Measurements from ENCODE around the gene LY6G5B. TPM values are rescaled to one million over a fixed set of nuclear protein-coding genes. Genes with fewer than 3 reads are reported as not detected.
A peak's percentile ranks its signal among the peaks of the same experiment; 100 is the strongest.

LY6G5B gene
- total and polyA plus RNA-seq, 2 of the 4 experiments (the other 2 are of a cell fraction): 2.2 to 13.6 TPM

- peak overlapping the region; percentile 57 for H3K23ac ChIP-seq (ENCODE audit: low read depth, low read length)
- peaks cover 15% of the 10 kb centered on the region for H3K36me3 ChIP-seq (ENCODE audit: control insufficient read depth, insufficient read depth, low read length)
- in situ Hi-C loops (cut with MboI; ENCODE audit: low sequenced_read_pairs) (no loop called here), intact Hi-C loops (cut with micrococcal nuclease) (loop anchor here (5.0 kb wide), 1 partner anchor 172 kb away; no protein-coding TSS in a partner anchor), dilution Hi-C loops (cut with HindIII; ENCODE audit: low sequenced_read_pairs, unreplicated experiment) (no loop called here)
- no peak; the same call in 1 of the 2 replicates for ATAC-seq (ENCODE audit: low read depth)
- H3K27ac ChIP-seq (ENCODE audit: insufficient read depth, low read length): peak overlapping the region; percentile 93
- peak overlapping the region; percentile 18; the same call in 1 of the 2 replicates for H2BK120ac ChIP-seq (ENCODE audit: low read depth, low read length)
- ChIA-PET CTCF (no interaction called here), POLR2A (ENCODE audit: unreplicated experiment) (interaction anchor here (1.0 to 1.1 kb wide), 2 partner anchors 43 to 161 kb away, joined by 3 read pairs; partner anchors contain the start of gene ABHD16A)
- peak overlapping the region; percentile 89 for H2AK5ac ChIP-seq (ENCODE audit: low read depth, low read length)
- H3K56ac ChIP-seq (ENCODE audit: extremely low read depth, insufficient read depth, low read length): peak overlapping the region; percentile 90
- H2BK15ac ChIP-seq (ENCODE audit: low read depth, low read length): no peak overlapping the region
- peak overlapping the region; percentile 57 for H4K5ac ChIP-seq (ENCODE audit: low read depth, low read length)
- TF ChIP-seq MAFK (IDR thresholded peaks at IDR 0.05; ENCODE audit: low read depth, low read length) (no peak), CEBPB (IDR thresholded peaks at IDR 0.05; ENCODE audit: low read depth, low read length) (no peak)
- H3K4me2 ChIP-seq (ENCODE audit: low read depth, low read length): peak overlapping the region; percentile 87
- no peaks in the 10 kb centered on the region for H3K27me3 ChIP-seq (ENCODE audit: control insufficient read depth, insufficient read depth, low read length)
- DNase-seq: peak; percentile 23
- H3K4ac ChIP-seq (ENCODE audit: low read depth, low read length): peak overlapping the region; percentile 88
- peaks cover 21% of the 10 kb centered on the region for H3K4me1 ChIP-seq (ENCODE audit: control insufficient read depth, insufficient read depth, low read length)
- TSS peak; percentile 43 for BruUV-seq (replicated peaks)
- peaks cover 17% of the 10 kb centered on the region; the same call in 1 of the 2 replicates for H3K9me1 ChIP-seq (ENCODE audit: insufficient read depth, low read length)
- H2BK20ac ChIP-seq (ENCODE audit: low read depth, low read length): no peak overlapping the region
- H4K8ac ChIP-seq (ENCODE audit: low read depth in 2 of 2, low read length in 2 of 2): peak overlapping the region; percentile 82 to 95
- H3K9me3 ChIP-seq (ENCODE audit: control insufficient read depth, insufficient read depth, low read length): no peaks in the 10 kb centered on the region
- peak overlapping the region; percentile 98 for H3K9ac ChIP-seq (ENCODE audit: low read depth, low read length)
- peak overlapping the region; percentile 47; the same call in 1 of the 2 replicates for H3K18ac ChIP-seq (ENCODE audit: low read depth, low read length)
- peak overlapping the region; percentile 78 for H2BK5ac ChIP-seq (ENCODE audit: low read depth, low read length, poor library complexity, severe bottlenecking)
- peaks cover 26 to 80% of the 10 kb centered on the region in 2 experiments; a peak in 3 of 4 replicates for H3K79me1 ChIP-seq (ENCODE audit: low read depth in 1 of 2, low read length in 2 of 2)
- peak overlapping the region; percentile 86 for H4K91ac ChIP-seq (ENCODE audit: insufficient read depth, low read depth, low read length)
- H2AFZ ChIP-seq (replicated peaks; ENCODE audit: low read length, poor library complexity): peak overlapping the region; percentile 89
- H4K20me1 ChIP-seq (ENCODE audit: insufficient read depth, low read length): peaks cover 17% of the 10 kb centered on the region
- peak overlapping the region; percentile 90 for H2AK9ac ChIP-seq (replicated peaks; ENCODE audit: low read depth, low read length, poor library complexity)
- WGBS, 2 experiments (ENCODE audit: extremely low coverage in 2 of 2, insufficient read length in 1 of 2): 39% methylated on average over 7 of the region's 13 CpGs; no CpG with 5 or more reads in 1 of the 2 experiments
- H3K4me3 ChIP-seq (ENCODE audit: insufficient read depth, low read depth, low read length): peak overlapping the region; percentile 92
- peak overlapping the region; percentile 95 for H3K14ac ChIP-seq (replicated peaks; ENCODE audit: low read depth, low read length)
Measured at GRCh38 chr6:31659649-31660380, 10.0 kb upstream of the LY6G5B start.

Data from IMR-90 (cell line).